Parathyroid adenoma (tissue), 2 donors: ENCODE data around the gene HS3ST6.

Experiments
- H2AFZ ChIP-seq: fragments of 300-600 bp; sonication (generic); one replicate; pipeline ENCODE4 v1.7.0; 2017; ENCODE audit warnings: antibody characterized with exemption, mild to moderate bottlenecking
- H3K27ac ChIP-seq: fragments of 300-600 bp; sonication (generic); one replicate; pipeline ENCODE4 v1.7.0; 2017
- H3K27me3 ChIP-seq: fragments of 300-600 bp; sonication (generic); one replicate; pipeline ENCODE4 v1.7.0; 2017; ENCODE audit warnings: low read length; ENCODE audit not compliant: control insufficient read depth, insufficient read depth
- H3K36me3 ChIP-seq: fragments of 300-600 bp; sonication (generic); one replicate; pipeline ENCODE4 v1.7.0; 2017; ENCODE audit warnings: low read length; ENCODE audit not compliant: control insufficient read depth, insufficient read depth
- H3K4me1 ChIP-seq: fragments of 300-600 bp; sonication (generic); one replicate; pipeline ENCODE4 v1.7.0; 2017; ENCODE audit warnings: control low read depth
- H3K4me2 ChIP-seq: fragments of 300-600 bp; sonication (generic); one replicate; pipeline ENCODE4 v1.7.0; 2017; ENCODE audit warnings: low read length
- H3K4me3 ChIP-seq: fragments of 300-600 bp; sonication (generic); one replicate; pipeline ENCODE4 v1.7.0; 2017; ENCODE audit warnings: low read depth, low read length
- H3K79me2 ChIP-seq: fragments of 300-600 bp; sonication (generic); one replicate; pipeline ENCODE4 v1.7.0; 2017; ENCODE audit warnings: control low read depth
- H3K9ac ChIP-seq: fragments of 300-600 bp; sonication (generic); one replicate; pipeline ENCODE4 v1.7.0; 2017; ENCODE audit warnings: mild to moderate bottlenecking
- H3K9me3 ChIP-seq: fragments of 300-600 bp; sonication (generic); one replicate; pipeline ENCODE4 v1.7.0; 2017; ENCODE audit warnings: low read length; ENCODE audit not compliant: control insufficient read depth
- CTCF ChIP-seq: fragments of 300-600 bp; sonication (generic); IDR thresholded peaks from one replicate; pipeline ENCODE4 v1.7.0; 2017; ENCODE audit warnings: antibody characterized with exemption, mild to moderate bottlenecking
- donor health status: primary hyperparathyroidism.

HS3ST6 gene

GRCh38 chr16:1914988-1915387, 3.2 kb downstream of the HS3ST6 start:
- Histone ChIP-seq H2AFZ (no peak overlapping the region), H3K9me3 (no peaks in the 10 kb centered on the region), H3K4me3 (no peak overlapping the region), H3K4me2 (no peak overlapping the region), H3K4me1 (no peaks in the 10 kb centered on the region), H3K36me3 (no peaks in the 10 kb centered on the region), H3K79me2 (no peaks in the 10 kb centered on the region), H3K27ac (no peak overlapping the region), H3K9ac (no peak overlapping the region), H3K27me3 (peaks cover 12% of the 10 kb centered on the region)
- no peak for TF ChIP-seq CTCF

GRCh38 chr16:1914084-1914608, 4.1 kb downstream of the HS3ST6 start:
- TF ChIP-seq CTCF: no peak
- Histone ChIP-seq H3K9ac (no peak overlapping the region), H3K4me1 (no peaks in the 10 kb centered on the region), H3K9me3 (no peaks in the 10 kb centered on the region), H3K4me2 (no peak overlapping the region), H3K36me3 (no peaks in the 10 kb centered on the region), H3K4me3 (no peak overlapping the region), H3K27ac (no peak overlapping the region), H2AFZ (no peak overlapping the region), H3K27me3 (peaks cover 10% of the 10 kb centered on the region), H3K79me2 (no peaks in the 10 kb centered on the region)

GRCh38 chr16:1913327-1914083, 4.7 kb downstream of the HS3ST6 start:
- Histone ChIP-seq H3K27ac (no peak overlapping the region), H3K79me2 (no peaks in the 10 kb centered on the region), H3K4me1 (no peaks in the 10 kb centered on the region), H3K9me3 (no peaks in the 10 kb centered on the region), H3K27me3 (peaks cover 6% of the 10 kb centered on the region), H3K9ac (no peak overlapping the region), H3K4me2 (no peak overlapping the region), H3K4me3 (no peak overlapping the region), H2AFZ (no peak overlapping the region), H3K36me3 (no peaks in the 10 kb centered on the region)
- no peak for TF ChIP-seq CTCF

GRCh38 chr16:1912215-1912543, 6.0 kb downstream of the HS3ST6 start:
- no peaks in the 10 kb centered on the region for H3K9me3 ChIP-seq
- no peaks in the 10 kb centered on the region for H3K79me2 ChIP-seq
- no peak overlapping the region for H3K4me3 ChIP-seq
- H3K36me3 ChIP-seq: no peaks in the 10 kb centered on the region
- no peak overlapping the region for H3K4me2 ChIP-seq
- TF ChIP-seq CTCF: no peak
- H3K27ac ChIP-seq: no peak overlapping the region
- peaks cover 1% of the 10 kb centered on the region for H3K27me3 ChIP-seq
- H3K4me1 ChIP-seq: no peaks in the 10 kb centered on the region
- no peak overlapping the region for H3K9ac ChIP-seq
- H2AFZ ChIP-seq: no peak overlapping the region
